ENCODE measurements around the gene FAF1.

Gene FAF1

DNA sequence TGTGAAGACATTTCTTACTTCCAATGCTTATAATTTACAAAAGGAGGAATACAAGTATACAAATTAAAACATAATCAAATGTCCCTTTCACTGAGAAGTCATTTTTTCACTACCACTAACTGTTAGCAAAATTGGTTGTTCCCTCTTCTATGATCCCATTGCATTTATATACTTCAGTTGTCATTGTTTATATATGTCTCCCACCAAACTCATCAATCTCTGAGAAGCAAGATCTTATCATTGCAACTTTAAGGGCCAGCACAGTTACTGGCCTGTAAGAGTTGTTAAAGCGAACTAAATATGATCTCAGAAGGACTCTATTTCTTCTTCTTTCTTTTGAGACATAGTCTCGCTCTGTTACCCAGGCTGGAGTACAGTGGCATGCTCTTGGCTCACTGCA, 313.5 kb downstream of the FAF1 start:
- no peaks in the 10 kb centered on the region for H3K36me3 Mint-ChIP-seq (ENCODE audit: low read depth)
- H3K4me1 Mint-ChIP-seq, result peaks cover 6% of the 10 kb centered on the region
- no peak overlapping the region for H3K4me3 Mint-ChIP-seq
- H3K27ac Mint-ChIP-seq, result no peak overlapping the region
- H3K27me3 Mint-ChIP-seq (ENCODE audit: low read depth), result no peaks in the 10 kb centered on the region
- no peaks in the 10 kb centered on the region for H3K9me3 Mint-ChIP-seq
- TF ChIP-seq, protein P1, sequence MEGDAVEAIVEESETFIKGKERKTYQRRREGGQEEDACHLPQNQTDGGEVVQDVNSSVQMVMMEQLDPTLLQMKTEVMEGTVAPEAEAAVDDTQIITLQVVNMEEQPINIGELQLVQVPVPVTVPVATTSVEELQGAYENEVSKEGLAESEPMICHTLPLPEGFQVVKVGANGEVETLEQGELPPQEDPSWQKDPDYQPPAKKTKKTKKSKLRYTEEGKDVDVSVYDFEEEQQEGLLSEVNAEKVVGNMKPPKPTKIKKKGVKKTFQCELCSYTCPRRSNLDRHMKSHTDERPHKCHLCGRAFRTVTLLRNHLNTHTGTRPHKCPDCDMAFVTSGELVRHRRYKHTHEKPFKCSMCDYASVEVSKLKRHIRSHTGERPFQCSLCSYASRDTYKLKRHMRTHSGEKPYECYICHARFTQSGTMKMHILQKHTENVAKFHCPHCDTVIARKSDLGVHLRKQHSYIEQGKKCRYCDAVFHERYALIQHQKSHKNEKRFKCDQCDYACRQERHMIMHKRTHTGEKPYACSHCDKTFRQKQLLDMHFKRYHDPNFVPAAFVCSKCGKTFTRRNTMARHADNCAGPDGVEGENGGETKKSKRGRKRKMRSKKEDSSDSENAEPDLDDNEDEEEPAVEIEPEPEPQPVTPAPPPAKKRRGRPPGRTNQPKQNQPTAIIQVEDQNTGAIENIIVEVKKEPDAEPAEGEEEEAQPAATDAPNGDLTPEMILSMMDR (IDR thresholded peaks at IDR 0.05; ENCODE audit: unreplicated experiment in 3 of 3), result no peak

DNA sequence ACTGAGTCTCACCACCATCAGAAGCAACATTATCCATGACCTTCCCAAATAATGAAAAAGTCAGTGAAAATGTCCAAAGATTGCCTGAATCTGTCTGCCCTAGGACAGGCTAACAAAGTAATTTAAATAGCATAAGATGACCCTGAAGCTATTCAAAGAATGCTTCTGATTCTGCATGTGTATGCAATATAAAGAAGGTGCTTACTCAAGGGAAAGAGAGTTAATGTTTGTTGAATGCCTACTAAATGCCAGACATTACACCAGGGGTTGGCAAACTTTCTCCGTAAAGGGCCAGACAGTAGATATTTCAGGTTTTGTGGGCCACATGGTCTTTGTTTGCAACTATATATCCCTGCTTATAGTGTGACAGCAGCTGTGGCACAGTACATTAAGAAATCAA, 314.9 kb downstream of the FAF1 start:
- no peaks in the 10 kb centered on the region for H3K9me3 Mint-ChIP-seq
- H3K27me3 Mint-ChIP-seq (ENCODE audit: low read depth), result no peaks in the 10 kb centered on the region
- H3K27ac Mint-ChIP-seq, result peak overlapping the region; percentile 48 to 86 (median 48)
- no peaks in the 10 kb centered on the region for H3K36me3 Mint-ChIP-seq (ENCODE audit: low read depth)
- H3K4me1 Mint-ChIP-seq, result peaks cover 6% of the 10 kb centered on the region
- TF ChIP-seq, protein P1 (IDR thresholded peaks at IDR 0.05; ENCODE audit: unreplicated experiment in 3 of 3), result no peak
- no peak overlapping the region for H3K4me3 Mint-ChIP-seq

GRCh38 chr1:50644447-50645105, 315.5 kb downstream of the FAF1 start:
- no peaks in the 10 kb centered on the region for H3K27me3 Mint-ChIP-seq (ENCODE audit: low read depth)
- no peaks in the 10 kb centered on the region for H3K36me3 Mint-ChIP-seq (ENCODE audit: low read depth)
- no peaks in the 10 kb centered on the region for H3K9me3 Mint-ChIP-seq
- TF ChIP-seq, protein P1 (IDR thresholded peaks at IDR 0.05; ENCODE audit: unreplicated experiment in 3 of 3), result no peak
- H3K27ac Mint-ChIP-seq, result peak overlapping the region; percentile 48 to 86 (median 74)
- H3K4me1 Mint-ChIP-seq, result peaks cover 6% of the 10 kb centered on the region
- no peak overlapping the region for H3K4me3 Mint-ChIP-seq

GRCh38 chr1:50637460-50637859, 322.6 kb downstream of the FAF1 start:
- Mint-ChIP-seq H3K9me3 (no peaks in the 10 kb centered on the region), H3K27ac (no peak overlapping the region)

DNA sequence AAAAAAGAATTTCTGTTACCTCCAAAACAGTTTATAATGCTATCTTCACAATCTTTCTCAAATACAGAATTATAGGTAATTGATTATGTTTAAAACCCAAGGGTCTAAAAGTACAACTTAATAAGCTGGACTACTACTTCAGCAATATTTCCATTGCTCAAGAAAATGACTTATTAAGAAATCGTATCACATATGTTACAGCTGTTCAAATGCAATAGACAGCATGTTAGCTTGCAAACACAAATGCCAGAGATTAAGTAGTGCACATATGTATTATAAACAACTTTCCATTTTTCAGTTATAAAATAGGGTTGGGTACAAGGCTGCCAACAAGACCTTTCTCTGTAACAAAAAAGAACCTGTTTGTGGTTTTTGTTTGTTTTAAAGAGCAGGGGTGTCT, 325.8 kb downstream of the FAF1 start:
- TF ChIP-seq, protein P1 (IDR thresholded peaks at IDR 0.05; ENCODE audit: unreplicated experiment in 3 of 3), result no peak
- Mint-ChIP-seq H3K27me3 (ENCODE audit: low read depth) (no peaks in the 10 kb centered on the region), H3K4me3 (no peak overlapping the region), H3K9me3 (no peaks in the 10 kb centered on the region), H3K27ac (no peak overlapping the region), H3K36me3 (ENCODE audit: low read depth) (no peaks in the 10 kb centered on the region), H3K4me1 (no peaks in the 10 kb centered on the region)

More at GRCh38 chr1:50637460-50637859, 322.6 kb downstream of the FAF1 start:
- TF ChIP-seq, protein P1 (IDR thresholded peaks at IDR 0.05; ENCODE audit: unreplicated experiment in 3 of 3), result no peak
- no peaks in the 10 kb centered on the region for H3K27me3 Mint-ChIP-seq (ENCODE audit: low read depth)
- H3K4me1 Mint-ChIP-seq, result no peaks in the 10 kb centered on the region
- no peaks in the 10 kb centered on the region for H3K36me3 Mint-ChIP-seq (ENCODE audit: low read depth)
- H3K4me3 Mint-ChIP-seq, result no peak overlapping the region

DNA sequence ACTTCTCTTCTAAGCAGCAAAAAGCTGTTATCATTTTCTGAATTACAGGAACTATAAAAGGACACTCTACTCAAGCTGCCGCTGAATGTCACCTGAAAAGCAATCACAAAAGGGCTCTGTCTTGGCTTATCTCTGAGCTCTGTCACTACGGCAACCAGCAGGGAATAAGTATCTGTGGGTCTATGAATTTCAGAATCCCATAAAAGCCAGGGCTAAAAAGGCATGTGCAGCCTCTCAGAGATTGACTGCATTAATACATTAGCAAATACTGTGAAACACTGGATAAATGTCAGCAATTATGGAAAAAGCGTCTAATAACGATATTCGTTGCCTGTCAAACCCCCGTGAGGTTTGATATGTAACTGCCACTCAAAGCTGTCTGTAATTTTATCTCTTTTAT, 326.6 kb downstream of the FAF1 start:
- Mint-ChIP-seq H3K36me3 (ENCODE audit: low read depth) (no peaks in the 10 kb centered on the region), H3K27ac (no peak overlapping the region), H3K27me3 (ENCODE audit: low read depth) (no peaks in the 10 kb centered on the region), H3K9me3 (no peaks in the 10 kb centered on the region), H3K4me1 (no peaks in the 10 kb centered on the region), H3K4me3 (no peak overlapping the region)
- TF ChIP-seq, protein P1 (IDR thresholded peaks at IDR 0.05; ENCODE audit: unreplicated experiment in 3 of 3), result no peak

Data from nephron (organoid).